Prostate gland (tissue), 2 donors: Measurements from ENCODE around the gene WAC. TPM values are rescaled to one million over a fixed set of nuclear protein-coding genes. Genes with fewer than 3 reads are reported as not detected.
A peak's percentile ranks its signal among the peaks of the same experiment; 100 is the strongest.
"Not testable (repeated sequence)": the region's sequence is repeated elsewhere in the genome, so short reads cannot be mapped to it uniquely, and the experiment has no call there.

Experiments
- DNase-seq: peaks from one replicate; pipeline ENCODE4 v3.0.0-alpha.2; 2019; ENCODE audit warnings: low spot score
- H3K27ac ChIP-seq, 2 donors: fragments of 200-600 bp; sonication (generic); 2 replicates each; pipeline ENCODE4 v1.5.1; 2017 to 2019
- H3K27me3 ChIP-seq: fragments of 200-600 bp; sonication (generic); replicated peaks from 2 replicates; pipeline ENCODE4 v1.5.1; 2019; ENCODE audit not compliant: insufficient read depth
- H3K36me3 ChIP-seq, 2 donors: fragments of 200-600 bp; sonication (generic); 1 replicate in 1 of 2; 2 replicates in 1 of 2; pipeline versions ENCODE4 v1.5.1 to v1.8.1; 2017 to 2019
- H3K4me1 ChIP-seq: fragments of 200-600 bp; sonication (generic); replicated peaks from 2 replicates; pipeline ENCODE4 v1.5.1; 2019
- H3K4me3 ChIP-seq, 2 donors: fragments of 200-600 bp; sonication (generic); 2 replicates each; pipeline ENCODE4 v1.5.1; 2017 to 2019
- H3K9me3 ChIP-seq: fragments of 200-600 bp; sonication (generic); 2 replicates; pipeline ENCODE4 v1.5.1; 2017
- CTCF ChIP-seq, 4 experiments: fragments of 200-600 bp in 2 of 4; fragments of 450-650 bp in 2 of 4; sonication (generic) in 2 of 4; IDR thresholded peaks; 1 replicate in 3 of 4; 2 replicates in 1 of 4; pipeline ENCODE4 v1.5.1; 2016 to 2019; ENCODE audit warnings: antibody characterized with exemption in 4 of 4, mild to moderate bottlenecking in 2 of 4, moderate library complexity in 2 of 4
- POLR2A ChIP-seq: fragments of 450-650 bp; IDR thresholded peaks from one replicate; pipeline ENCODE4 v1.6.1; 2016; ENCODE audit warnings: antibody characterized with exemption, mild to moderate bottlenecking
- POLR2AphosphoS5 ChIP-seq: sonication (generic); formaldehyde crosslinking; IDR thresholded peaks from one replicate; pipeline ENCODE4 v1.6.1; 2017; ENCODE audit warnings: antibody characterized with exemption
- WGBS: methylation state at CpG from one replicate; pipeline ENCODE4 v1.1.5; 2018; 5-methylcytosine and 5-hydroxymethylcytosine counted together
- intact Hi-C: fragments of 100-400 bp; cut with DNase I; formaldehyde crosslinking; loops from one replicate; pipeline ENCODE4 v1.14.2; 2022
- total RNA-seq, 2 donors: library from RNA; depleted of rRNA; stranded (reverse); fragments of >200 nt; gene quantifications; one replicate each; pipeline ENCODE4 v1.1.0, GENCODE V29; 2016

Gene WAC
- total RNA-seq, 2 donors from 2014 or later, result 107 to 143 TPM

DNA sequence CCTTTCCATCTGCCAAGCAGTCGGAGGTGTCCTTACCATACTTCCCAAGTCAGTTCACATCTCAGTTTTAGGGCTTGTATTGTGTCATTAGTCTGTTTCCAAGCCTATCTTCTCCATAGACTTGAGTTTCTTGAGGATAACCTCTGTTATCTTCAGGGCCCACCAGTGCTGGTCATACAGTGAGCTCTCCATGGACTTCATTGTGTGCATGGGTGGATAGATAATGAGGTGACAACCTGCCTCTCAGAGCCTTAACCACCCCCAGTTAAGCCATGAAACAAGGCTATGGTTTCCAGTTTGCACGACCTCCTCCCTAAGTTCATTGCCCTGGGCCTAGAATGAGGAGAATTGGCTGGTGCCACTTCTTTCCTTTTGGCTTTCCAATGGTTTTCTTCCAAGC lies 38.5 kb upstream of the WAC start:
- no peaks in the 10 kb centered on the region for H3K27me3 ChIP-seq
- H3K27ac ChIP-seq, result no peak overlapping the region
- no peaks in the 10 kb centered on the region for H3K4me1 ChIP-seq
- TF ChIP-seq POLR2A (no peak), POLR2AphosphoS5 (no peak)
- 86% methylated on average over 2 of the region's 2 CpGs for WGBS
- H3K9me3 ChIP-seq, result no peaks in the 10 kb centered on the region
- no peak overlapping the region for H3K4me3 ChIP-seq
- intact Hi-C loops, result no loop called here
- no peaks in the 10 kb centered on the region for H3K36me3 ChIP-seq
- DNase-seq, result no peak

- WGBS, result 85% methylated on average over 3 of the region's 3 CpGs
- Histone ChIP-seq H3K27ac (no peak overlapping the region), H3K36me3 (no peaks in the 10 kb centered on the region), H3K27me3 (no peaks in the 10 kb centered on the region), H3K4me1 (no peaks in the 10 kb centered on the region), H3K9me3 (no peaks in the 10 kb centered on the region), H3K4me3 (no peak overlapping the region)
- TF ChIP-seq CTCF (IDR thresholded peaks at IDR 0.05) (no peak), POLR2AphosphoS5 (no peak), POLR2A (no peak)
- no peak for DNase-seq
- intact Hi-C loops, result no loop called here
Measured at GRCh38 chr10:28495084-28495483, 37.8 kb upstream of the WAC start.

GRCh38 chr10:28496017-28496416 lies 36.9 kb upstream of the WAC start:
- intact Hi-C loops, result no loop called here

DNA sequence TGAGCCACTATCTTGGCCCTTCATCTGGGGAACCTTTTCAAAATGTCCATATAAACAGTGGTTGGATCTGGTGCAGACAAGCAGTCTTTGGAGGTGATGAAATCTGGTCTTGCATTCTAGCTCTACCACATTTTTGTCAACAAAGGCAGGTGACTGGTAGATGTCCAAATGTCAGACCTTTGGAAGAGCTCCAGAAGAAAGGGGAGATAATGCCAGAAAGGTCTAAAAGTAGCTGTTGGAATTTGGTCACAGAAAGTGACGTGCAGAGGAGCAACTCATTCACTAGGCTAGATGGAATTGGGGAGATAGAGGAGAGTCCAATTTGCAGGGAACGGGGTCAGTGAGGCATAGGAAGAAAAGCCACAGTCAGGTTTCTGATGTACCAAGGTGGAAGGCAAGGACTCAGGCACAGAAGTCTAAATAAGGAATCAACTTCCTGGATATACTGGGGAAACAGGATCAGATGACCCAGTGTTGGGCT lies 36.4 kb upstream of the WAC start:
- TF ChIP-seq POLR2A (no peak), POLR2AphosphoS5 (peak; percentile 45), CTCF (IDR thresholded peaks at IDR 0.05) (no peak)
- intact Hi-C loops, result no loop called here
- H3K9me3 ChIP-seq, result no peaks in the 10 kb centered on the region
- no peaks in the 10 kb centered on the region for H3K36me3 ChIP-seq
- no peak overlapping the region for H3K4me3 ChIP-seq
- 52% methylated on average over 2 of the region's 2 CpGs for WGBS
- H3K4me1 ChIP-seq, result no peaks in the 10 kb centered on the region
- no peak for DNase-seq
- no peak overlapping the region for H3K27ac ChIP-seq
- no peaks in the 10 kb centered on the region for H3K27me3 ChIP-seq

More at GRCh38 chr10:28496017-28496416, 36.9 kb upstream of the WAC start:
- Histone ChIP-seq H3K27ac (no peak overlapping the region), H3K4me1 (no peaks in the 10 kb centered on the region), H3K27me3 (no peaks in the 10 kb centered on the region), H3K4me3 (no peak overlapping the region), H3K36me3 (no peaks in the 10 kb centered on the region), H3K9me3 (no peaks in the 10 kb centered on the region)
- TF ChIP-seq CTCF (IDR thresholded peaks at IDR 0.05) (no peak), POLR2A (no peak), POLR2AphosphoS5 (no peak)
- no peak for DNase-seq
- 47% methylated on average over 3 of the region's 3 CpGs for WGBS

GRCh38 chr10:28497313-28498126 lies 35.4 kb upstream of the WAC start:
- no peaks in the 10 kb centered on the region for H3K4me1 ChIP-seq
- 72% methylated on average over 3 of the region's 3 CpGs for WGBS
- H3K9me3 ChIP-seq, result no peaks in the 10 kb centered on the region
- no peaks in the 10 kb centered on the region for H3K36me3 ChIP-seq
- no peak overlapping the region for H3K27ac ChIP-seq
- no peaks in the 10 kb centered on the region for H3K27me3 ChIP-seq
- no peak for TF ChIP-seq POLR2A
- TF ChIP-seq CTCF (IDR thresholded peaks at IDR 0.05), result no peak
- TF ChIP-seq POLR2AphosphoS5, result no peak
- intact Hi-C loops, result no loop called here
- no peak overlapping the region for H3K4me3 ChIP-seq
- no peak for DNase-seq

GRCh38 chr10:28500203-28500602 lies 32.7 kb upstream of the WAC start:
- H3K36me3 ChIP-seq, H3K4me3 ChIP-seq, H3K27me3 ChIP-seq, DNase-seq, H3K9me3 ChIP-seq, intact Hi-C loops, H3K4me1 ChIP-seq: not testable (repeated sequence)
- 37% methylated on average over 5 of the region's 5 CpGs for WGBS
- peak overlapping the region in 1 of 2 donors; percentile 49 for H3K27ac ChIP-seq
